HG03039 (cell line): ENCODE data around the gene MMGT1.
"Not testable (repeated sequence)": the region's sequence is repeated elsewhere in the genome, so short reads cannot be mapped to it uniquely, and the experiment has no call there.

Source experiments
- ATAC-seq: cut with Tn5 transposase; IDR thresholded peaks from one replicate; pipeline ENCODE4 v1.9.1; 2021; ENCODE audit warnings: mild to moderate bottlenecking, moderate library complexity; ENCODE audit not compliant: unreplicated experiment

The MMGT1 gene

GRCh38 chrX:135927897-135928296 is 45.9 kb downstream of the MMGT1 start:
- no peak for ATAC-seq

GRCh38 chrX:135923353-135923752 is 50.4 kb downstream of the MMGT1 start:
- ATAC-seq = no peak

GRCh38 chrX:135920516-135920915 is 53.3 kb downstream of the MMGT1 start:
- ATAC-seq = not testable (repeated sequence)

- ATAC-seq = no peak
Measured at GRCh38 chrX:135914404-135914803, 59.4 kb downstream of the MMGT1 start.
